Tibial artery (tissue), 4 donors: ENCODE data around the gene NPHS1.

ENCODE experiments used
- DNase-seq, 2 donors: peaks; one replicate each; pipeline ENCODE4 v3.0.0-alpha.2; 2019
- H3K27ac ChIP-seq, 2 donors: fragments of 200-600 bp; sonication (generic) in 1 of 2; 1 replicate in 1 of 2; 2 replicates in 1 of 2; pipeline ENCODE4 v1.5.1; 2018 to 2019; ENCODE audit warnings: mild to moderate bottlenecking in 1 of 2
- H3K27me3 ChIP-seq, 2 donors: fragments of 200-600 bp; sonication (generic) in 1 of 2; one replicate each; pipeline versions ENCODE4 v1.5.1 to v1.6.0; 2016 to 2019
- H3K36me3 ChIP-seq, 3 donors: fragments of 200-600 bp; sonication (generic) in 2 of 3; one replicate each; pipeline ENCODE4 v1.5.1; 2016 to 2019; ENCODE audit warnings: mild to moderate bottlenecking in 2 of 3
- H3K4me1 ChIP-seq, 4 donors: fragments of 200-600 bp; sonication (generic) in 2 of 4; 1 replicate in 3 of 4; 2 replicates in 1 of 4; pipeline ENCODE4 v1.5.1; 2016 to 2019
- H3K4me3 ChIP-seq, 2 donors: fragments of 200-600 bp; sonication (generic) in 1 of 2; 1 replicate in 1 of 2; 2 replicates in 1 of 2; pipeline ENCODE4 v1.5.1; 2018 to 2019; ENCODE audit warnings: mild to moderate bottlenecking in 2 of 2
- H3K9me3 ChIP-seq, 3 donors: fragments of 200-600 bp; sonication (generic) in 1 of 3; one replicate each; pipeline ENCODE4 v1.5.1; 2016 to 2019
- CTCF ChIP-seq, 2 experiments: fragments of 200-600 bp in 1 of 2; fragments of 450-650 bp in 1 of 2; IDR thresholded peaks; one replicate each; pipeline ENCODE4 v1.5.1; 2017 to 2019; ENCODE audit warnings: antibody characterized with exemption in 2 of 2, mild to moderate bottlenecking in 1 of 2, moderate library complexity in 1 of 2
- intact Hi-C: fragments of 100-400 bp; cut with DNase I; formaldehyde crosslinking; loops from one replicate; pipeline ENCODE4 v1.15.0; 2023; ENCODE audit warnings: low total_unique reads

NPHS1 gene

GRCh38 chr19:35824150-35824549, 28.2 kb downstream of the NPHS1 start:
- H3K4me1 ChIP-seq, result no peaks in the 10 kb centered on the region
- no peak for TF ChIP-seq CTCF (IDR thresholded peaks at IDR 0.05)
- DNase-seq, result no peak
- H3K9me3 ChIP-seq, result no peaks in the 10 kb centered on the region
- H3K27ac ChIP-seq, result no peak overlapping the region
- H3K36me3 ChIP-seq, result no peaks in the 10 kb centered on the region
- H3K27me3 ChIP-seq, result peaks cover 0 to 2% of the 10 kb centered on the region in 2 donors
- intact Hi-C loops, result no loop called here
- no peak overlapping the region for H3K4me3 ChIP-seq

- Histone ChIP-seq H3K36me3 (no peaks in the 10 kb centered on the region), H3K4me1 (no peaks in the 10 kb centered on the region), H3K27ac (no peak overlapping the region), H3K9me3 (no peaks in the 10 kb centered on the region), H3K27me3 (peaks cover 0 to 13% of the 10 kb centered on the region in 2 donors), H3K4me3 (no peak overlapping the region)
- intact Hi-C loops, result no loop called here
- no peak for DNase-seq
- no peak for TF ChIP-seq CTCF (IDR thresholded peaks at IDR 0.05)
These were observed 29.7 kb downstream of the NPHS1 start for GRCh38 chr19:35822579-35822978.

- H3K4me3 ChIP-seq, result no peak overlapping the region
- peaks cover 0 to 33% of the 10 kb centered on the region in 2 donors for H3K27me3 ChIP-seq
- no peaks in the 10 kb centered on the region for H3K9me3 ChIP-seq
- TF ChIP-seq CTCF (IDR thresholded peaks at IDR 0.05), result no peak
- intact Hi-C loops, result no loop called here
- H3K36me3 ChIP-seq, result no peaks in the 10 kb centered on the region
- H3K4me1 ChIP-seq, result no peaks in the 10 kb centered on the region
- no peak overlapping the region for H3K27ac ChIP-seq
- DNase-seq, result no peak
These were observed 33.9 kb downstream of the NPHS1 start for GRCh38 chr19:35818445-35818844.

GRCh38 chr19:35816846-35817245, 35.5 kb downstream of the NPHS1 start:
- no peaks in the 10 kb centered on the region for H3K4me1 ChIP-seq
- intact Hi-C loops, result no loop called here
- TF ChIP-seq CTCF (IDR thresholded peaks at IDR 0.05), result no peak
- no peak for DNase-seq
- H3K9me3 ChIP-seq, result no peaks in the 10 kb centered on the region
- H3K27me3 ChIP-seq, result peaks cover 0 to 33% of the 10 kb centered on the region in 2 donors
- no peaks in the 10 kb centered on the region for H3K36me3 ChIP-seq
- no peak overlapping the region for H3K4me3 ChIP-seq
- H3K27ac ChIP-seq, result no peak overlapping the region

GRCh38 chr19:35816262-35816661, 36.0 kb downstream of the NPHS1 start:
- no peaks in the 10 kb centered on the region for H3K9me3 ChIP-seq
- TF ChIP-seq CTCF (IDR thresholded peaks at IDR 0.05), result no peak

More at GRCh38 chr19:35816262-35816661, 36.0 kb downstream of the NPHS1 start:
- no peak for DNase-seq
- Histone ChIP-seq H3K4me1 (no peaks in the 10 kb centered on the region), H3K4me3 (no peak overlapping the region), H3K27ac (no peak overlapping the region), H3K27me3 (peaks cover 0 to 37% of the 10 kb centered on the region in 2 donors), H3K36me3 (no peaks in the 10 kb centered on the region)
- intact Hi-C loops, result no loop called here
